Measurements from ENCODE around the gene TBC1D22A.

The TBC1D22A gene

GRCh38 chr22:46810856-46811786 is 48.7 kb downstream of the TBC1D22A start:
- H3K27me3 ChIP-seq (replicated peaks; ENCODE audit: insufficient read depth, low read length) = no peaks in the 10 kb centered on the region
- TF ChIP-seq CTCF (IDR thresholded peaks at IDR 0.05; ENCODE audit: low read length) (no peak), EZH2phosphoT487 (IDR thresholded peaks at IDR 0.05; ENCODE audit: low read length) (no peak), EZH2 (optimal IDR thresholded peaks at IDR 0.05; ENCODE audit: low read depth, low read length) (no peak)
- no peak for DNase-seq
- H3K9me3 ChIP-seq (replicated peaks; ENCODE audit: insufficient read depth, low read length) = no peaks in the 10 kb centered on the region
- H3K4me3 ChIP-seq (ENCODE audit: low read length) = no peak overlapping the region
- H4K20me1 ChIP-seq (ENCODE audit: insufficient read depth, low read length) = no peaks in the 10 kb centered on the region
- no peaks in the 10 kb centered on the region for H3F3A ChIP-seq (ENCODE audit: insufficient read depth, low read length)
- H2AFZ ChIP-seq (ENCODE audit: low read length) = no peak overlapping the region
- H3K4me2 ChIP-seq (ENCODE audit: low read depth, low read length) = no peak overlapping the region
- H3K36me3 ChIP-seq (replicated peaks; ENCODE audit: insufficient read depth, low read length) = no peaks in the 10 kb centered on the region
- H3K9ac ChIP-seq (ENCODE audit: low read length) = no peak overlapping the region
- H3K4me1 ChIP-seq (ENCODE audit: low read length) = peaks cover 10% of the 10 kb centered on the region
- peaks cover 35% of the 10 kb centered on the region for H3K79me2 ChIP-seq (ENCODE audit: low read length)
- no peaks in the 10 kb centered on the region for H3K9me2 ChIP-seq (replicated peaks; ENCODE audit: insufficient read depth, low read length)
- no peak overlapping the region for H3K27ac ChIP-seq (ENCODE audit: low read length)

GRCh38 chr22:46812034-46812605 is 49.7 kb downstream of the TBC1D22A start:
- no peaks in the 10 kb centered on the region for H3K9me3 ChIP-seq (replicated peaks; ENCODE audit: insufficient read depth, low read length)
- DNase-seq = no peak
- no peaks in the 10 kb centered on the region for H3F3A ChIP-seq (ENCODE audit: insufficient read depth, low read length)
- no peaks in the 10 kb centered on the region for H3K36me3 ChIP-seq (replicated peaks; ENCODE audit: insufficient read depth, low read length)
- H3K27ac ChIP-seq (ENCODE audit: low read length) = no peak overlapping the region
- no peak overlapping the region for H2AFZ ChIP-seq (ENCODE audit: low read length)
- TF ChIP-seq CTCF (IDR thresholded peaks at IDR 0.05; ENCODE audit: low read length) (no peak), EZH2 (optimal IDR thresholded peaks at IDR 0.05; ENCODE audit: low read depth, low read length) (no peak), EZH2phosphoT487 (IDR thresholded peaks at IDR 0.05; ENCODE audit: low read length) (no peak)
- H3K4me2 ChIP-seq (ENCODE audit: low read depth, low read length) = no peak overlapping the region
- H3K9ac ChIP-seq (ENCODE audit: low read length) = no peak overlapping the region
- H3K27me3 ChIP-seq (replicated peaks; ENCODE audit: insufficient read depth, low read length) = no peaks in the 10 kb centered on the region
- no peaks in the 10 kb centered on the region for H4K20me1 ChIP-seq (ENCODE audit: insufficient read depth, low read length)
- no peak overlapping the region for H3K4me3 ChIP-seq (ENCODE audit: low read length)
- H3K4me1 ChIP-seq (ENCODE audit: low read length) = 0 out of 2 replicates have a peak, but pooled peaks cover 2% of the 10 kb centered on the region
- no peaks in the 10 kb centered on the region for H3K9me2 ChIP-seq (replicated peaks; ENCODE audit: insufficient read depth, low read length)
- peaks cover 35% of the 10 kb centered on the region for H3K79me2 ChIP-seq (ENCODE audit: low read length)

GRCh38 chr22:46812788-46813187 is 50.3 kb downstream of the TBC1D22A start:
- Histone ChIP-seq H3K27ac (ENCODE audit: low read length) (no peak overlapping the region), H3K4me3 (ENCODE audit: low read length) (no peak overlapping the region), H3K9ac (ENCODE audit: low read length) (no peak overlapping the region), H3F3A (ENCODE audit: insufficient read depth, low read length) (no peaks in the 10 kb centered on the region), H3K4me2 (ENCODE audit: low read depth, low read length) (no peak overlapping the region), H3K4me1 (ENCODE audit: low read length) (no peaks in the 10 kb centered on the region), H2AFZ (ENCODE audit: low read length) (no peak overlapping the region), H4K20me1 (ENCODE audit: insufficient read depth, low read length) (no peaks in the 10 kb centered on the region), H3K9me3 (replicated peaks; ENCODE audit: insufficient read depth, low read length) (no peaks in the 10 kb centered on the region), H3K9me2 (replicated peaks; ENCODE audit: insufficient read depth, low read length) (no peaks in the 10 kb centered on the region), H3K36me3 (replicated peaks; ENCODE audit: insufficient read depth, low read length) (no peaks in the 10 kb centered on the region), H3K79me2 (ENCODE audit: low read length) (peaks cover 30% of the 10 kb centered on the region), H3K27me3 (replicated peaks; ENCODE audit: insufficient read depth, low read length) (no peaks in the 10 kb centered on the region)
- TF ChIP-seq CTCF (IDR thresholded peaks at IDR 0.05; ENCODE audit: low read length) = no peak
- no peak for DNase-seq
